Activated B cell treated with CpG ODN at 0.5 μM for 24 hours (primary cell): Measurements from ENCODE around the gene COX7B. TPM values are rescaled to one million over a fixed set of nuclear protein-coding genes. Genes with fewer than 3 reads are reported as not detected.

Experiments
- ATAC-seq: fragments of 200-7000 bp; cut with Tn5 transposase; one replicate; pipeline ENCODE4 v1.10.0; 2021; ENCODE audit warnings: low read depth, mild to moderate bottlenecking, moderate library complexity
- CTCF ChIA-PET: fragments of 350-600 bp; sonication (Branson Sonifier 250); formaldehyde crosslinking; loops from one replicate; lab custom pipeline; 2021; ENCODE audit warnings: antibody characterized with exemption; lab: Charles Lee
- POLR2A ChIA-PET: fragments of 350-600 bp; sonication (Branson Sonifier 250); formaldehyde crosslinking; loops from one replicate; lab custom pipeline; 2021; ENCODE audit warnings: antibody characterized with exemption; lab: Charles Lee
- DNase-seq: peaks from one replicate; pipeline ENCODE4 v3.0.0; 2022
- H3K27ac Mint-ChIP-seq: one replicate; pipeline ENCODE4 v1.8.0; 2020; ENCODE audit warnings: mixed read lengths
- H3K27me3 Mint-ChIP-seq: one replicate; pipeline ENCODE4 v1.8.0; 2021; ENCODE audit warnings: mixed read lengths
- H3K36me3 Mint-ChIP-seq: one replicate; pipeline ENCODE4 v1.8.0; 2021; ENCODE audit warnings: low read depth, mixed read lengths
- H3K4me1 Mint-ChIP-seq: one replicate; pipeline ENCODE4 v1.8.0; 2021; ENCODE audit warnings: mixed read lengths
- H3K4me3 Mint-ChIP-seq: one replicate; pipeline ENCODE4 v1.8.0; 2020; ENCODE audit warnings: mild to moderate bottlenecking, mixed read lengths
- H3K9me3 Mint-ChIP-seq: one replicate; pipeline ENCODE4 v1.8.0; 2020; ENCODE audit warnings: mixed read lengths
- intact Hi-C: fragments of 100-400 bp; cut with micrococcal nuclease; formaldehyde crosslinking; loops from one replicate; pipeline ENCODE4 v1.15.1; 2024
- total RNA-seq: library from RNA; stranded (reverse); gene quantifications from 2 replicates; pipeline ENCODE4 v1.2.3, GENCODE V29; 2022
- TF ChIP-seq, protein P1 (sequence below): fragments of 200-600 bp; IDR thresholded peaks from one replicate; pipeline ENCODE4 v1.8.0; 2022; ENCODE audit warnings: antibody characterized with exemption, mild to moderate bottlenecking

Gene COX7B
- total RNA-seq, 1 donor from 2014 or later: 196 TPM

DNA sequence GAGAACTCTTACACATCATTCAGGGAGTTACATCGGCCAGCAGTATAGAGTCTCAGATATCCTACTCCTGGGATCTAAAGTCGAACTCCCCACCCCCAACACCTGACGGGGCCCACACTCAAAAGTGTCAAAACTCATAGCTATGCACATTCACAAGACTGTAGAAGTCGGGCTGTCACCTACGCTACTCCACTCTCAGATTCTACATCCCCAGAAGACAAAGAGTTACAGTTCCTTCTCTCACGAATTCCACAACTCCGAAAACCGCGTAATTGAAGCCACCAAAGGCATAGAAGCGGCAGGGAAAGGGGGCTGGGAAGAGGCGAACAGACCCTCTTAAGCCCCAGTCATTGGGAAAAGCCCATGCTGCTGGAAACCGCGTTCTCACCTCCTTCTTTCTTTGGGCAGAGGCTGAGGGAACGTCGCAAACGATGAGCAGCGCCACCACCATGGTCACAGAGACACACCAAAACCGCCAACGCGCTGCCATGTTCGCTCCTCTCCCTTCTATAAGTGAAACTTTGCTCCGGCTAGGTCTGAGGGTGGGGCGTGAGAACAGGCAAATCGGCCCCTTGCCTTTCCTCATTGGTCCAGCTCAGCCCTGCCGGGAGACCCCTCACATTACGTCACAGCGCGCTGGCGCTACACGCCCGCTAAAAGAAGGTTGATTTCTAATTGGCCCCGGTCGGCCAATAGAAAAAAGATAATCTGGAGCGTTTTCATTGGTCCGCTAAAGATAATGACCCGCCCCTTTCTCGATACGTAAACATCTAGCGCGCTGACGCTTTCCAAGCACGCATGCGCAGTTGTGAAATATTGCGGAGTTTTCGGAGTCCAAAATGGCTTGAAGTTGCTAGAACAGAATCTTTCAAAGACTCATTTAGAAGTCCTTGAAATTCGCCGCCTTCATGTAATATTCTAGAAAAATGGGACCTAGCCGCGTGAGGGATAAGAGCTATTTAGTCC, 4.1 kb upstream of the COX7B start, which contains the start of gene MAGT1:
Gene MAGT1, minus strand, starts transcription at position 515 of the 966 bp plus-strand sequence. Its CDS starts 25 bp downstream, at position 490.
- H3K27me3 Mint-ChIP-seq: no peaks in the 10 kb centered on the region
- peak within 1 kb of the TSS; percentile 99 for H3K27ac Mint-ChIP-seq
- H3K36me3 Mint-ChIP-seq: peaks cover 22% of the 10 kb centered on the region
- POLR2A ChIA-PET: interaction anchor here (0.5 to 7.7 kb wide), 10 partner anchors 10 to 360 kb away, joined by 3 to 63 read pairs (median 4); partner anchors contain the start of gene ATP7A
- CTCF ChIA-PET: interaction anchor here (1.0 kb wide), 1 partner anchor 130 kb away, joined by 5 read pairs; no protein-coding TSS in a partner anchor
- peak within 1 kb of the TSS; percentile 96 for H3K4me3 Mint-ChIP-seq
- H3K4me1 Mint-ChIP-seq: peaks cover 30% of the 10 kb centered on the region
- intact Hi-C loops: loop anchor here (1.0 to 10.0 kb wide), 9 partner anchors 15 to 1468 kb away; partner anchors contain the start of genes ATP7A, ATRX, CYSLTR1 and MAGEE1
- TF ChIP-seq, protein P1, sequence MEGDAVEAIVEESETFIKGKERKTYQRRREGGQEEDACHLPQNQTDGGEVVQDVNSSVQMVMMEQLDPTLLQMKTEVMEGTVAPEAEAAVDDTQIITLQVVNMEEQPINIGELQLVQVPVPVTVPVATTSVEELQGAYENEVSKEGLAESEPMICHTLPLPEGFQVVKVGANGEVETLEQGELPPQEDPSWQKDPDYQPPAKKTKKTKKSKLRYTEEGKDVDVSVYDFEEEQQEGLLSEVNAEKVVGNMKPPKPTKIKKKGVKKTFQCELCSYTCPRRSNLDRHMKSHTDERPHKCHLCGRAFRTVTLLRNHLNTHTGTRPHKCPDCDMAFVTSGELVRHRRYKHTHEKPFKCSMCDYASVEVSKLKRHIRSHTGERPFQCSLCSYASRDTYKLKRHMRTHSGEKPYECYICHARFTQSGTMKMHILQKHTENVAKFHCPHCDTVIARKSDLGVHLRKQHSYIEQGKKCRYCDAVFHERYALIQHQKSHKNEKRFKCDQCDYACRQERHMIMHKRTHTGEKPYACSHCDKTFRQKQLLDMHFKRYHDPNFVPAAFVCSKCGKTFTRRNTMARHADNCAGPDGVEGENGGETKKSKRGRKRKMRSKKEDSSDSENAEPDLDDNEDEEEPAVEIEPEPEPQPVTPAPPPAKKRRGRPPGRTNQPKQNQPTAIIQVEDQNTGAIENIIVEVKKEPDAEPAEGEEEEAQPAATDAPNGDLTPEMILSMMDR: no peak
- peak; percentile 61 for DNase-seq
- no peaks in the 10 kb centered on the region for H3K9me3 Mint-ChIP-seq
- peak; percentile 86 for ATAC-seq

- intact Hi-C loops: no loop called here
- DNase-seq (no peak), ATAC-seq (no peak)
- TF ChIP-seq, protein P1: no peak
- Mint-ChIP-seq H3K27me3 (no peaks in the 10 kb centered on the region), H3K9me3 (no peaks in the 10 kb centered on the region), H3K36me3 (peaks cover 35% of the 10 kb centered on the region), H3K27ac (no peak overlapping the region), H3K4me3 (peak overlapping the region; percentile 94), H3K4me1 (peaks cover 22% of the 10 kb centered on the region)
- ChIA-PET POLR2A (interaction anchor here (7.7 kb wide), 1 partner anchor 10 kb away, joined by 63 read pairs; the partner anchor contains the start of gene ATP7A), CTCF (interaction anchor here (2.2 to 2.4 kb wide), 2 partner anchors 9 to 124 kb away, joined by 9 read pairs; partner anchors contain the start of gene ATP7A)
These were observed 1.4 kb downstream of the COX7B start for GRCh38 chrX:77900688-77901087.

DNA sequence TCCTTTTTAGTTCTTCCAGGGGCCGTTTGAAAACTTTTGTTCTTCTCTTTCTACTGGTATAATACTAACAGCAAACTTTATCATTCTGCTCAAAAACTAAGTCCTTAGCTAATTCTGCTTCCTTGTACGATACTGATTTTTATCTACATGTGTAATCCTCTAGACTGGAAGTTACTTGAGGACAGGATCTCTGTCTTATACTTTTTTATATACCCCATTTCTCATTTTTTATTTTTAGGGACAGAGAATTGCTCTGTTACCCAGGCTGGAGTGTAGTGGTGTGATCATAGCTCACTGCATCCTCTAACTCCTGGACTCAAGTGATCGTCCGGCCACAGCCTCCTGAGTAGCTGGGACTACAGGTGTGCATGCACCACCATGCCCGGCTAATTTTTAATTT, 2.2 kb downstream of the COX7B start:
- H3K9me3 Mint-ChIP-seq: no peaks in the 10 kb centered on the region
- intact Hi-C loops: no loop called here
- peaks cover 39% of the 10 kb centered on the region for H3K36me3 Mint-ChIP-seq
- H3K4me1 Mint-ChIP-seq: peaks cover 22% of the 10 kb centered on the region
- CTCF ChIA-PET: no interaction called here
- H3K27me3 Mint-ChIP-seq: no peaks in the 10 kb centered on the region
- H3K27ac Mint-ChIP-seq: peak overlapping the region; percentile 18
- H3K4me3 Mint-ChIP-seq: no peak overlapping the region
- DNase-seq: no peak
- ATAC-seq: no peak
- TF ChIP-seq, protein P1: no peak
- POLR2A ChIA-PET: interaction anchor here (7.7 kb wide), 1 partner anchor 9 kb away, joined by 63 read pairs; the partner anchor contains the start of gene ATP7A

GRCh38 chrX:77910108-77910840, 11.0 kb downstream of the COX7B start, which contains the start of gene ATP7A:
Gene ATP7A, plus strand, starts transcription at chrX:77910693. Its CDS starts 60,949 bp downstream, at chrX:77971642.
- ATAC-seq (peak; percentile 92), DNase-seq (peak; percentile 72)
- Mint-ChIP-seq H3K4me3 (peak within 1 kb of the TSS; percentile 96), H3K4me1 (peaks cover 21% of the 10 kb centered on the region), H3K9me3 (no peaks in the 10 kb centered on the region), H3K27me3 (no peaks in the 10 kb centered on the region), H3K36me3 (peaks cover 12% of the 10 kb centered on the region), H3K27ac (peak within 1 kb of the TSS; percentile 93)
- ChIA-PET POLR2A (interaction anchor here (0.6 to 5.5 kb wide), 9 partner anchors 12 to 645 kb away, joined by 3 to 63 read pairs (median 4); partner anchors contain the start of genes COX7B, MAGT1 and PGK1), CTCF (interaction anchor here (0.6 to 3.7 kb wide), 4 partner anchors 11 to 215 kb away, joined by 3 to 24 read pairs (median 6); partner anchors contain the start of gene COX7B)
- intact Hi-C loops: loop anchor here (1.0 to 10.0 kb wide), 9 partner anchors 11 to 1737 kb away; partner anchors contain the start of genes COX7B, CYSLTR1, MAGT1 and PBDC1
- TF ChIP-seq, protein P1: no peak
